ENCODE data around the gene SFT2D3.

- TF ChIP-seq CTCF (IDR thresholded peaks at IDR 0.05) (no peak), POLR2AphosphoS5 (IDR thresholded peaks at IDR 0.05; ENCODE audit: low read depth, low read length) (no peak)
Measured at GRCh38 chr2:127670957-127671290, 30.4 kb upstream of the SFT2D3 start.
